Activated CD4-positive, alpha-beta T cell treated with anti-CD3 and anti-CD28 coated beads for 36 hours (primary cell): ENCODE measurements around the gene SORCS3. TPM values are rescaled to one million over a fixed set of nuclear protein-coding genes. Genes with fewer than 3 reads are reported as not detected.

ENCODE experiments used
- ATAC-seq: fragments of 200-7000 bp; cut with Tn5 transposase; one replicate; pipeline ENCODE4 v1.10.0; 2021; ENCODE audit warnings: mild to moderate bottlenecking, moderate library complexity
- CTCF ChIA-PET: fragments of 350-600 bp; sonication (Branson Sonifier 250); formaldehyde crosslinking; loops from one replicate; lab custom pipeline; 2021; ENCODE audit warnings: antibody characterized with exemption; lab: Charles Lee
- POLR2A ChIA-PET: fragments of 350-600 bp; sonication (Branson Sonifier 250); formaldehyde crosslinking; loops from one replicate; lab custom pipeline; 2021; ENCODE audit warnings: antibody characterized with exemption, inconsistent platforms; lab: Charles Lee
- DNase-seq: peaks from one replicate; pipeline ENCODE4 v3.0.0-alpha.2; 2020
- H3K27ac Mint-ChIP-seq: one replicate; pipeline ENCODE4 v1.8.0; 2021; ENCODE audit warnings: mixed read lengths
- H3K27me3 Mint-ChIP-seq: one replicate; pipeline ENCODE4 v1.8.0; 2021; ENCODE audit warnings: mixed read lengths
- H3K36me3 Mint-ChIP-seq: one replicate; pipeline ENCODE4 v1.8.0; 2021; ENCODE audit warnings: low read depth, mixed read lengths
- H3K4me1 Mint-ChIP-seq: one replicate; pipeline ENCODE4 v1.8.0; 2021; ENCODE audit warnings: mixed read lengths
- H3K4me3 Mint-ChIP-seq: one replicate; pipeline ENCODE4 v1.8.0; 2021; ENCODE audit warnings: mild to moderate bottlenecking, moderate library complexity, mixed read lengths
- H3K9me3 Mint-ChIP-seq: one replicate; pipeline ENCODE4 v1.8.0; 2021; ENCODE audit warnings: low read depth, mixed read lengths
- intact Hi-C, 2 experiments: fragments of 100-400 bp; cut with DNase I in 1 of 2; cut with micrococcal nuclease in 1 of 2; formaldehyde crosslinking; loops; one replicate each; pipeline versions ENCODE4 v1.14.2 to v1.15.1; 2022 to 2024; cut with DNase I, micrococcal nuclease
- total RNA-seq, 2 experiments: library from RNA; stranded (reverse); gene quantifications; one replicate each; pipeline ENCODE4 v1.2.3, GENCODE V29; 2021

SORCS3 gene
- total RNA-seq, 2 experiments from 2014 or later, result not detected

DNA sequence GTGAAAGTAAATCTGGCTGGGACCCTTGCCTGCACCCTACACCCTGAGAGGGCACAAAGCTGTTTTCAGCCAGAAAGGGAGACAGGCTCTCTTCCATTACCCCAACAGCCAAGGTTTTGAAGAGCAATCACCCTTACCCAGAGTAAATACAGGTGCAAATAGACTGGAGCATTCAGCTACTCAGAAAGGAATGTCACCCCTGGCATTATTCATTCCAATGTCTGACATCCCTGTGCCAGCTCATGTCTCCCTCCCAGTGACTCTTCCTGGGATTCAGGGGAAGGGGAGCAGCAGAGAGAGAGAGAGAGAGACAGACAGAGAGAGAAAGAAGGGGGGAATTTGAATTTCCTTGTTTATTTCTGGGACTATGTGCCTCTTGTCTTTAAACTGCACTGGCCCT is 611.8 kb downstream of the SORCS3 start:
- Mint-ChIP-seq H3K4me1 (no peaks in the 10 kb centered on the region), H3K27ac (no peak overlapping the region), H3K27me3 (no peaks in the 10 kb centered on the region), H3K36me3 (no peaks in the 10 kb centered on the region), H3K9me3 (peaks cover 3% of the 10 kb centered on the region), H3K4me3 (no peak overlapping the region)
- ATAC-seq, result no peak
- no peak for DNase-seq
- CTCF ChIA-PET, result interaction anchor here (1.2 kb wide), 1 partner anchor 8 kb away, joined by 3 read pairs; no protein-coding TSS in a partner anchor
- POLR2A ChIA-PET, result no interaction called here
- intact Hi-C loops, result no loop called here

DNA sequence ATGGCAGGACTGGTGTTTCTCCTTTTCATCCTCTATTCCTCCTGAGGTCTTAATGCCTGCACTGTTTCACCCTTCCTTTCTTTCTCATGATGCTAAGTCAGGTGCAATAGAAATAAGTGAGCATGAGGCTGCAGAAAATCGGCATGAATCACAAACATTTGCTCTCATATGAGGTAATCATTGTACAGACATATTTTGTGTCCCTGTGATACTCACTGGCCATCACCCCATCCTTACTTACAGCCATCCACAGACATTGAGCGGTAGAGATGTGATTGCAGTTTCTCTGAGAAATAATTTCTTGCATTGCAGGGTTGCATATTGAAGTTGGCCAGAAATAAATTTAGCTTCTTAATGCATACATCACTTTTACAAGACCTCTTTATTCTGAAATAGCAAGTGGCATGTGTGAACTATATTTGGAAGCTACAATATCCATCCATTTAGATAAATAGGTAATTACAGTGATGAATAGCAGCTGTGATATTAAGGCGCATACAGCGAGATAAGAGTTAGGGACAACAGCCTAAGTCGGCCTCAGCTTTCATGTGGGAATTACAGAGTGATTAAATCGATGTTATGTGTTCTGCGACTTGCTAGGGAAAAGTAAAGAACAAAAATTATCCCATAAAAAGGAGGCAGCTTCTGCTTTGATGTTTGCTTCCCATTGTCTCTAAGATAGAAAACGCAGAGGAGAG is 612.6 kb downstream of the SORCS3 start:
- ChIA-PET CTCF (interaction anchor here (0.6 kb wide), 2 partner anchors 9 to 12 kb away, joined by 3 read pairs; no protein-coding TSS in a partner anchor), POLR2A (no interaction called here)
- no peaks in the 10 kb centered on the region for H3K36me3 Mint-ChIP-seq
- no peak overlapping the region for H3K4me3 Mint-ChIP-seq
- no peaks in the 10 kb centered on the region for H3K27me3 Mint-ChIP-seq
- intact Hi-C loops, result no loop called here
- no peak for ATAC-seq
- no peak for DNase-seq
- H3K9me3 Mint-ChIP-seq, result peaks cover 3% of the 10 kb centered on the region
- no peaks in the 10 kb centered on the region for H3K4me1 Mint-ChIP-seq
- H3K27ac Mint-ChIP-seq, result no peak overlapping the region

DNA sequence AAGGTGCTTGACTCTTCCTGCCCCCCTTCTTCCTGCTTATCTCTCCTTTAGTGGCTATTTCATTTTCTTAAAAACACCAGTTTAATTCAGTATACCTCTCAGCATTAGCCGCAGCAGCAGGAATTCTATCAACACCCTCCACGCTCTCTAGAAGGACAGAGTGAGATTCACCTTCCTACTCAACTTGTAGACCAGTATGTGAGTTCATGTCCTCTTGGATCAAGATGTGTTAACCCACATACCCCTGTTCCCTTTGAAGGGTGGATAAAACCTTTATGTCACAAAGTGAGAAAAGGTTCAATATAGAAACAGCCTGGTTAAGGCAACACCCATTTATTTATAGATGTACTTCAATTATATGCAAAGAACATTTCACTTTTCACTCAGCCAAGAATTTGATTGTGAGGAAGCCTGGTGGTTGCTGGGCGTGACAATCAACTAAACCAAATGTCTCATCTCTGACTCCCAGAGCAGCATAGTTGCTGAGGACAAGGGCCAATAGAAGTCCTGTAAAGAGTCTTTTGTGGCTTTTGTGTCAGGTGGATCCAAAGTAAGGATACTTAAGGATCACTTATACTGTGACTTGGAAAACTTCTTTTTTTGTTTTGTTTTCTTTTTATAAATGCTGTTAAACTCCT is 617.1 kb downstream of the SORCS3 start:
- no peak for ATAC-seq
- Mint-ChIP-seq H3K36me3 (no peaks in the 10 kb centered on the region), H3K9me3 (no peaks in the 10 kb centered on the region), H3K4me3 (no peak overlapping the region), H3K4me1 (no peaks in the 10 kb centered on the region), H3K27me3 (no peaks in the 10 kb centered on the region), H3K27ac (no peak overlapping the region)
- DNase-seq, result no peak
- intact Hi-C loops, result no loop called here
- ChIA-PET CTCF (no interaction called here), POLR2A (no interaction called here)

DNA sequence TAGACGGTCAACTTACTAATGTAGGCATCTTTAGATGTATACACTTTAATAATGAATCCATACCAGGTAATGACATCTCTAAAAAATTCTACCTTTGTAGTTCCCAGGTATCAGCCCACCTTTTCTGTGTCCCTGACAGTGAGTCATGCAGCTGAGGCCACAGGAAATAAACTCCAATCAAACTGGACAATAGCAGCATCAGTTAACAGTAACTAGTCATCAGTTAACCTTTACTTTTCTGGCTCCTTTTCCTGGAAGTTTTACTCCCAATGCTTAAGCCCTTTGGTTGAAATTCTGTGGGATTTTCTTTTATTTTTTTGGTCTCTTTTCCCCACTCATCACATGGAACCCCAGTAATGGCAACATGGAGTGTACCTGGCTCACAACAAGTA is 617.6 kb downstream of the SORCS3 start:
- DNase-seq, result no peak

DNA sequence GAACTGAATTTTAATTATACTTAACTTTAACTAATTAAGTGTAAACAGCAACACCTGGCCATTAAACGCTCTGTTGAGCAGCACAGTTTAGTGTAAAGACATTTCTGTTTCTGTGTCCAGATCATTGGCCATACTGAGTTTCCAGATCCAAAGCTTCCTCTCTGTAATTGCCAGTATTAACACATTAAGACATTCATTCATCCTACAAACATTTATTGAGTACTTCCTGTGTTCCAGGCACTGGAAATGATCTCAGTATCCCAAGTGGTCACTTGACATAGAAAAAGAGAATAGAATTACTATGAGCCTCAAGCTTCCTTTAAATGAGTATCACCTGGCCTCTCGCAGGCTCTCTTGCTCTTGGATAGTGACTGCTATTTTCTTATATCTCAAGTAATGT is 618.1 kb downstream of the SORCS3 start:
- ChIA-PET CTCF (no interaction called here), POLR2A (no interaction called here)
- DNase-seq, result no peak
- ATAC-seq, result no peak
- intact Hi-C loops, result no loop called here
- Mint-ChIP-seq H3K36me3 (no peaks in the 10 kb centered on the region), H3K9me3 (no peaks in the 10 kb centered on the region), H3K27ac (no peak overlapping the region), H3K27me3 (no peaks in the 10 kb centered on the region), H3K4me3 (no peak overlapping the region), H3K4me1 (no peaks in the 10 kb centered on the region)

More for the DNA sequence above, 617.6 kb downstream of the SORCS3 start:
- ChIA-PET CTCF (no interaction called here), POLR2A (no interaction called here)
- intact Hi-C loops, result no loop called here
- Mint-ChIP-seq H3K27ac (no peak overlapping the region), H3K4me1 (no peaks in the 10 kb centered on the region), H3K27me3 (no peaks in the 10 kb centered on the region), H3K36me3 (no peaks in the 10 kb centered on the region), H3K4me3 (no peak overlapping the region), H3K9me3 (no peaks in the 10 kb centered on the region)
- ATAC-seq, result no peak

DNA sequence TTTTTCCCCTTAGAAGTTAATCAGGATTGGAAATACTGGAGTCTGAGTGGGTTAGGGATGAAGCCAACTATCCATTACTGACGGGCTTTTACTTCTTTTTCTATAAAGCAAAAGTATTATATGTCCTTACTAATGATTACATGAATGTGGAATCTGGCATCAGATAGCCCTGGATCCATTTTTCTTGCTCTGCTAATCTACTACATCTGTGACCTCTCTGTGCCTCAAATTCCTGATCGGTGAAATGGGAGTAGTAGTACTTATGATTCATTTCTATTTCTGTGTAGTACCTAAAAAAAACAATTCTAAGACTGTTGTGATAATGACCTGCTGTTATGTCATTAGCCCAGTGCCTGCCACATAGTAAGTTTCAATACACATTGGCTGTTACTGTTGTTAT is 621.6 kb downstream of the SORCS3 start:
- H3K4me1 Mint-ChIP-seq, result no peaks in the 10 kb centered on the region
- no peaks in the 10 kb centered on the region for H3K36me3 Mint-ChIP-seq
- intact Hi-C loops, result no loop called here
- no peak overlapping the region for H3K4me3 Mint-ChIP-seq
- ATAC-seq (no peak), DNase-seq (no peak)
- H3K27ac Mint-ChIP-seq, result no peak overlapping the region
- no peaks in the 10 kb centered on the region for H3K27me3 Mint-ChIP-seq
- ChIA-PET CTCF (interaction anchor here (0.6 to 0.7 kb wide), 2 partner anchors 9 to 414 kb away, joined by 3 read pairs; no protein-coding TSS in a partner anchor), POLR2A (no interaction called here)
- H3K9me3 Mint-ChIP-seq, result no peaks in the 10 kb centered on the region

DNA sequence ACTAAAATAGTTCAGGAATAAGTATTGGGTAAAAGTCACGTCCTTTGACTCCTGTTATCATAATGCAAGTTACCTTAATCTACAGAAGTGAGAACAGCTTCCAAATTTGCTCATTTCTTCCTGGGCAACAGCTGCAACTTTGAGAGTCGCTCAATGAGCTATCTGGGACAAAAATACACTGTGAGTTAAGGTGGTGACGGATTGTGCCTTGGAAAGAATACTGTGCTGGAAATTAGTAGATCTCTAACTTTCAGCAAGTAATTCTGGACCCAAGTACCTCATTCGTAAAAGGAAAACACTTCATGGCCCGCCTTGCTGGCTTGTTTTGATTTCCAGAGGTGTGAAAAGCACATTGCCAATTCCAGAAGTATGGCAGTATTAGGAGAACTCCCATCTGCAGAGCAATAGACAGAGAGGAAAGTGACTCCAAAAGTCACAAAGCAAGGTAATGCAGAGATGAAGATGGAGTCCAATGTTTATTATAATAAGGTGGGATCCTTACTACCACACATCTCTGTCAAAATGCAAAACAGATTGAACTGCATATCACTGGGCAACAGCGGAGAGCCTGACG is 626.0 kb downstream of the SORCS3 start:
- intact Hi-C loops, result no loop called here
- Mint-ChIP-seq H3K27ac (no peak overlapping the region), H3K36me3 (no peaks in the 10 kb centered on the region), H3K4me3 (no peak overlapping the region), H3K27me3 (peaks cover 1% of the 10 kb centered on the region), H3K9me3 (no peaks in the 10 kb centered on the region), H3K4me1 (no peaks in the 10 kb centered on the region)
- ChIA-PET CTCF (no interaction called here), POLR2A (no interaction called here)
- no peak for DNase-seq
- ATAC-seq, result no peak

DNA sequence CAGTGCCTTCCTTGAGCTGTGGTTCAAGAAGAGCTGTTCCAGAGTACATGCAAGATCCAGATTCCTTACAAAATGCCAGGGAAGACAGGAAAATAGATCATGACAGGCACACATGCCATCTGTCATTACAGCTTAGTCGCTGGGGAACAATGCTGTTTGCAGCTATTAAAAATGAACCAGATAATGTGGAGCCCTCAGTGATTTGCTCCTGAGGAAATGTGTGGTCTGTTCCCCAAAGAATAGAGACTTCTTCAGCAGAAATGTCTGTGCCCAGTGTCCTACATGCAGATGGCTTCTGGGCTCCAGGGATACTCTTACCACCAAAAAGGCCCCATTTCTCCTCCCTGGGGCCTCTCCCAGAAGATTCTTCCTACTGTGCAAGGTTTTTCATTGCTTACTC is 627.9 kb downstream of the SORCS3 start:
- H3K4me3 Mint-ChIP-seq, result no peak overlapping the region
- POLR2A ChIA-PET, result no interaction called here
- H3K9me3 Mint-ChIP-seq, result no peaks in the 10 kb centered on the region
- CTCF ChIA-PET, result no interaction called here
- no peak overlapping the region for H3K27ac Mint-ChIP-seq
- DNase-seq (no peak), ATAC-seq (no peak)
- no peaks in the 10 kb centered on the region for H3K4me1 Mint-ChIP-seq
- intact Hi-C loops, result no loop called here
- no peaks in the 10 kb centered on the region for H3K36me3 Mint-ChIP-seq
- peaks cover 2% of the 10 kb centered on the region for H3K27me3 Mint-ChIP-seq

DNA sequence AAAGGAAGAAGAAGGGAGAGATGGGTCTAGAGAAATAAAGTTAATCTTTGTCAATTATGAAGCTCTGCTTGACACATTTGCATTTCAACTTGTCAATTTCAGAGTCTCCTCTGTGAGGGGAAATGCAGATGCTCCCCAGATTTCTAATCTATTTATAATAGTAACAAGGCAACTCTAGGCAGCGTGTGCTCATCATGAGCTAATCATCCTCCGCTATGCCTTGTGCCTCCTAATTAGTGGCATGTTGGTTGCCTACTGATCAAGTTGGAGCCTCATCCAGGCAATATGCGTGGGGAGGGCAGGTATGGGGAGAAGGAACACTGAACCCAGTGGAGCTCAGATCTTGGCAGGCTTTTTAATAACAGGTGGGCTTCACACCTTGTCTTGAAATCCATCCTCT is 628.6 kb downstream of the SORCS3 start:
- no peak overlapping the region for H3K27ac Mint-ChIP-seq
- CTCF ChIA-PET, result no interaction called here
- intact Hi-C loops, result no loop called here

DNA sequence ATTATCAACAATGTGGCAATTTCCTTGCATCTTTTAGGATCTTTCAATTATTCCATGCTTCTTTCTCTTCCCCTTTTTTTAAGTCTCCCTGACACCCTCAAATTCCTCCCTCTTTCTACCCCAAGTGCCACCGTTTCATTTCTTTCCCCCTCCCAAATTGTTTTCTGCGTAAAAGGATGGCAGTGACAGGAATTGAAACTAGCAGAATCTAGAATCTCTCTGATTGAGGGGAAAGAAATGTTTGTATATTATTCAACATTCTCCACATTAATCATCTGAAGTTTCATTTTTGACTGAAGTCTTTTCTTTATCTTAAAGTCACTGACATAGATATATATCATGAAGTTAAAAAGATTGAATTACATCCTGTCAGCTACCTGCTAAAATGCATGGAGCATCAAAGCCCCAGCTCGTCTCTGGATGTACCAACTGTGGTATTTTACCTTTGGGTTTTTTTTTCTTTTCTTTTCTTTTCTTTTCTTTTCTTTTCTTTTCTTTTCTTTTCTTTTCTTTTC is 633.5 kb downstream of the SORCS3 start:
- ATAC-seq, result peak; percentile 87
- peak; percentile 7 for DNase-seq

More for the DNA sequence above, 628.6 kb downstream of the SORCS3 start:
- POLR2A ChIA-PET, result no interaction called here
- Mint-ChIP-seq H3K36me3 (no peaks in the 10 kb centered on the region), H3K4me3 (no peak overlapping the region), H3K9me3 (no peaks in the 10 kb centered on the region), H3K4me1 (peaks cover 7% of the 10 kb centered on the region), H3K27me3 (peaks cover 2% of the 10 kb centered on the region)
- DNase-seq, result no peak
- no peak for ATAC-seq

DNA sequence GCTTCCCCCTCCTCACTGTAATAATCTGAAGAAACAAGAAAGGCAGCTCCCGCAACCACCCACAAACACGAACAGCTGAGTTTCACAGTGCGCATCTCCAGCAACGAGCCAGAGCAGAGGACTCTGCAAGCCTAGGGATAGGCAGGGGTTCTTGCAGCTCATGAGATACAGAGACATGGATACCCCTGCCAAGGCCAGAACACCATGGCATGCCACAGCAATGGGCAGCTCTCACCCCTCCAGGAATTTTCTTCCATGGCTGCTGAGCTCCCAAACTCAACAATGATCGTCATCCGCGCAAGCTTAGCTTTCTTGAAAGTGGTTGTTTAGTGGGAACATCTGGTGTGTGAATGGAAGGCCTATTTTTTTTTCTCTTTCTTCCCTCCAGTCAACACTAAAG is 637.3 kb downstream of the SORCS3 start:
- ATAC-seq, result no peak
- POLR2A ChIA-PET, result no interaction called here
- intact Hi-C loops, result no loop called here

More for the DNA sequence above, 633.5 kb downstream of the SORCS3 start:
- Mint-ChIP-seq H3K27ac (peak overlapping the region; percentile 52), H3K27me3 (peaks cover 2% of the 10 kb centered on the region), H3K4me1 (peaks cover 12% of the 10 kb centered on the region), H3K9me3 (no peaks in the 10 kb centered on the region), H3K4me3 (no peak overlapping the region), H3K36me3 (no peaks in the 10 kb centered on the region)
- ChIA-PET CTCF (no interaction called here), POLR2A (no interaction called here)
- intact Hi-C loops, result no loop called here

DNA sequence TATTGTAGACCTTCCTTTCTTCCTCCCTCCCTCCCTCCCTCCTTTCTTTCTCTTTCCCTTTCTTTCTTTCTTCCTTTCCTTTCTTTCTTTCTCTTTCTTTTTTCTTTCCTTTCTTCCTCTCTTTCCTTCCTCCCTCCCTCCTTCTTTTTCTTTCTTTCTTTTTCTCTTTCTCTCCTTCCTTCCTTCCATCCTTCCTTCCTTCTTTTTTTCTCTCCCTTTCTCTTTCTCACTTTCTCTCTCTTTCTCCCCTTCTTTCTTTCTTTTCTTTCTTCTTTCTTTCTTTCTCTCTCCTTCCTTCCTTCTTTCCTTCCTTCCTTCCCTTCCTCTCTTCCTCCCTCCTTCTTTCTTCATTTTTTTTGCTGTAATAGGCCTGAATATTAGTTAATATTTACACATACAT is 638.0 kb downstream of the SORCS3 start:
- Mint-ChIP-seq H3K36me3 (no peaks in the 10 kb centered on the region), H3K27ac (no peak overlapping the region), H3K9me3 (peaks cover 2% of the 10 kb centered on the region), H3K4me3 (no peak overlapping the region), H3K4me1 (peaks cover 11% of the 10 kb centered on the region), H3K27me3 (no peaks in the 10 kb centered on the region)
- ATAC-seq, result no peak
- intact Hi-C loops, result no loop called here
- CTCF ChIA-PET, result no interaction called here
- no peak for DNase-seq
- POLR2A ChIA-PET, result no interaction called here

More for the DNA sequence above, 637.3 kb downstream of the SORCS3 start:
- no peak overlapping the region for H3K4me3 Mint-ChIP-seq
- CTCF ChIA-PET, result no interaction called here
- H3K4me1 Mint-ChIP-seq, result peaks cover 12% of the 10 kb centered on the region
- H3K9me3 Mint-ChIP-seq, result peaks cover 2% of the 10 kb centered on the region
- no peaks in the 10 kb centered on the region for H3K27me3 Mint-ChIP-seq
- no peaks in the 10 kb centered on the region for H3K36me3 Mint-ChIP-seq
- DNase-seq, result no peak
- no peak overlapping the region for H3K27ac Mint-ChIP-seq
